Measurements from ENCODE around the gene GRK1. TPM values are rescaled to one million over a fixed set of nuclear protein-coding genes. Genes with fewer than 3 reads are reported as not detected.

The GRK1 gene
- total and polyA plus RNA-seq, 2 of the 4 experiments (the other 2 are of a cell fraction), result not detected

DNA sequence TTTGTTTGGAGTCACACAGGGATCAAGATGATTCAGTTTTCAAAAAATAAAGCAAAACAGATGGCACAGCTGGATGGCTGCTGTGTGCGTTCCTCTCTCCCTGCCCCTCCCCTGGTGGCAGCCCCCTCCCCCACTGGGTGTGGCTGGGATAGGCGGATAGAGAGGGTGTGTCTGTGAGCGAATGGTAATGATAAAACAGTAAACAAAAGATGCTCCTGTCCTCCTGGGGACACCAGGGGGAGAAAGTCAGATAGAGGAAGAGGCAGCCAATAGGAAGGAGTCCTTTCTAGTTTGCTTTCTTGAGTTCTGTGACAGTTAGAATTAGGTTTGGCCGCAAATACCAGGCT, 98.5 kb downstream of the GRK1 start:
- Histone ChIP-seq H3K4me3 (ENCODE audit: insufficient read depth, low read depth, low read length) (no peak overlapping the region), H2BK5ac (ENCODE audit: low read depth, low read length, poor library complexity, severe bottlenecking) (no peak overlapping the region), H3K23ac (ENCODE audit: low read depth, low read length) (no peak overlapping the region), H4K20me1 (ENCODE audit: insufficient read depth, low read length) (no peaks in the 10 kb centered on the region), H2AK9ac (replicated peaks; ENCODE audit: low read depth, low read length, poor library complexity) (no peak overlapping the region), H3K18ac (ENCODE audit: low read depth, low read length) (no peak overlapping the region), H2BK120ac (ENCODE audit: low read depth, low read length) (no peak overlapping the region), H3K4me1 (ENCODE audit: control insufficient read depth, insufficient read depth, low read length) (no peaks in the 10 kb centered on the region), H3K9ac (ENCODE audit: low read depth, low read length) (no peak overlapping the region), H3K9me1 (ENCODE audit: insufficient read depth, low read length) (no peaks in the 10 kb centered on the region), H2BK20ac (ENCODE audit: low read depth, low read length) (no peak overlapping the region), H3K14ac (replicated peaks; ENCODE audit: low read depth, low read length) (no peak overlapping the region), H3K36me3 (ENCODE audit: control insufficient read depth, insufficient read depth, low read length) (no peaks in the 10 kb centered on the region), H4K91ac (ENCODE audit: insufficient read depth, low read depth, low read length) (no peak overlapping the region), H3K9me3 (ENCODE audit: control insufficient read depth, insufficient read depth, low read length) (peaks cover 2% of the 10 kb centered on the region; the same call in 1 of the 2 replicates), H2AFZ (replicated peaks; ENCODE audit: low read length, poor library complexity) (no peak overlapping the region), H3K56ac (ENCODE audit: extremely low read depth, insufficient read depth, low read length) (no peak overlapping the region), H4K8ac (ENCODE audit: low read depth in 2 of 2, low read length in 2 of 2) (no peak overlapping the region), H3K4me2 (ENCODE audit: low read depth, low read length) (no peak overlapping the region), H2BK15ac (ENCODE audit: low read depth, low read length) (no peak overlapping the region), H2AK5ac (ENCODE audit: low read depth, low read length) (no peak overlapping the region), H4K5ac (ENCODE audit: low read depth, low read length) (no peak overlapping the region), H3K79me1 (ENCODE audit: low read depth in 1 of 2, low read length in 2 of 2) (no peaks in the 10 kb centered on the region), H3K27me3 (ENCODE audit: control insufficient read depth, insufficient read depth, low read length) (peaks cover 32% of the 10 kb centered on the region), H3K4ac (ENCODE audit: low read depth, low read length) (no peak overlapping the region), H3K27ac (ENCODE audit: insufficient read depth, low read length) (no peak overlapping the region)
- in situ Hi-C loops (cut with MboI; ENCODE audit: low sequenced_read_pairs) (no loop called here), dilution Hi-C loops (cut with HindIII; ENCODE audit: low sequenced_read_pairs, unreplicated experiment) (no loop called here), intact Hi-C loops (cut with micrococcal nuclease) (no loop called here)
- DNase-seq (no peak), ATAC-seq (ENCODE audit: low read depth) (no peak)
- POLR2A ChIA-PET (ENCODE audit: unreplicated experiment), result no interaction called here
- WGBS, 2 experiments (ENCODE audit: extremely low coverage in 2 of 2, insufficient read length in 1 of 2), result no CpG with 5 or more reads among the region's 4 CpGs
- no peak for TF ChIP-seq FOS (IDR thresholded peaks at IDR 0.05; ENCODE audit: low read depth, low read length)
- no peak for TF ChIP-seq RFX5 (IDR thresholded peaks at IDR 0.05; ENCODE audit: low read depth, low read length)
- TF ChIP-seq CEBPB (IDR thresholded peaks at IDR 0.05; ENCODE audit: low read depth, low read length), result no peak
- TF ChIP-seq, protein P1, sequence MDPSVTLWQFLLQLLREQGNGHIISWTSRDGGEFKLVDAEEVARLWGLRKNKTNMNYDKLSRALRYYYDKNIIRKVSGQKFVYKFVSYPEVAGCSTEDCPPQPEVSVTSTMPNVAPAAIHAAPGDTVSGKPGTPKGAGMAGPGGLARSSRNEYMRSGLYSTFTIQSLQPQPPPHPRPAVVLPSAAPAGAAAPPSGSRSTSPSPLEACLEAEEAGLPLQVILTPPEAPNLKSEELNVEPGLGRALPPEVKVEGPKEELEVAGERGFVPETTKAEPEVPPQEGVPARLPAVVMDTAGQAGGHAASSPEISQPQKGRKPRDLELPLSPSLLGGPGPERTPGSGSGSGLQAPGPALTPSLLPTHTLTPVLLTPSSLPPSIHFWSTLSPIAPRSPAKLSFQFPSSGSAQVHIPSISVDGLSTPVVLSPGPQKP (IDR thresholded peaks at IDR 0.05; ENCODE audit: borderline replicate concordance, low read depth, low read length), result no peak
- CTCF ChIA-PET, result no interaction called here
- no TSS peak for BruUV-seq (replicated peaks)

Measured in IMR-90 (cell line).